Loucy (cell line): ENCODE measurements around the gene DHX30.

Source experiments
- EZH2phosphoT487 ChIP-seq: fragments of 200-600 bp; IDR thresholded peaks from 2 replicates; pipeline ENCODE4 v1.6.1; 2018; ENCODE audit warnings: antibody characterized with exemption, mild to moderate bottlenecking, moderate library complexity, borderline replicate concordance
- TF ChIP-seq, protein P1 (sequence below): fragments of 200-600 bp; sonication (generic); conservative IDR thresholded peaks from 2 replicates; pipeline ENCODE4 v1.5.1; 2014; ENCODE audit warnings: mild to moderate bottlenecking, antibody characterized with exemption, low read length

GRCh38 chr3:47890126-47890827 lies 87.3 kb downstream of the DHX30 start:
- TF ChIP-seq, protein P1, sequence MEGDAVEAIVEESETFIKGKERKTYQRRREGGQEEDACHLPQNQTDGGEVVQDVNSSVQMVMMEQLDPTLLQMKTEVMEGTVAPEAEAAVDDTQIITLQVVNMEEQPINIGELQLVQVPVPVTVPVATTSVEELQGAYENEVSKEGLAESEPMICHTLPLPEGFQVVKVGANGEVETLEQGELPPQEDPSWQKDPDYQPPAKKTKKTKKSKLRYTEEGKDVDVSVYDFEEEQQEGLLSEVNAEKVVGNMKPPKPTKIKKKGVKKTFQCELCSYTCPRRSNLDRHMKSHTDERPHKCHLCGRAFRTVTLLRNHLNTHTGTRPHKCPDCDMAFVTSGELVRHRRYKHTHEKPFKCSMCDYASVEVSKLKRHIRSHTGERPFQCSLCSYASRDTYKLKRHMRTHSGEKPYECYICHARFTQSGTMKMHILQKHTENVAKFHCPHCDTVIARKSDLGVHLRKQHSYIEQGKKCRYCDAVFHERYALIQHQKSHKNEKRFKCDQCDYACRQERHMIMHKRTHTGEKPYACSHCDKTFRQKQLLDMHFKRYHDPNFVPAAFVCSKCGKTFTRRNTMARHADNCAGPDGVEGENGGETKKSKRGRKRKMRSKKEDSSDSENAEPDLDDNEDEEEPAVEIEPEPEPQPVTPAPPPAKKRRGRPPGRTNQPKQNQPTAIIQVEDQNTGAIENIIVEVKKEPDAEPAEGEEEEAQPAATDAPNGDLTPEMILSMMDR, result no peak
- no peak for TF ChIP-seq EZH2phosphoT487
